ENCODE results near the gene CALML5. TPM values are rescaled to one million over a fixed set of nuclear protein-coding genes. Genes with fewer than 3 reads are reported as not detected.
"Not testable (repeated sequence)": the region's sequence is repeated elsewhere in the genome, so short reads cannot be mapped to it uniquely, and the experiment has no call there.

CALML5 gene
- total RNA-seq, 1 donor from 2014 or later: not detected

GRCh38 chr10:5476918-5477525 is 22.3 kb downstream of the CALML5 start:
- TF ChIP-seq, protein P1, sequence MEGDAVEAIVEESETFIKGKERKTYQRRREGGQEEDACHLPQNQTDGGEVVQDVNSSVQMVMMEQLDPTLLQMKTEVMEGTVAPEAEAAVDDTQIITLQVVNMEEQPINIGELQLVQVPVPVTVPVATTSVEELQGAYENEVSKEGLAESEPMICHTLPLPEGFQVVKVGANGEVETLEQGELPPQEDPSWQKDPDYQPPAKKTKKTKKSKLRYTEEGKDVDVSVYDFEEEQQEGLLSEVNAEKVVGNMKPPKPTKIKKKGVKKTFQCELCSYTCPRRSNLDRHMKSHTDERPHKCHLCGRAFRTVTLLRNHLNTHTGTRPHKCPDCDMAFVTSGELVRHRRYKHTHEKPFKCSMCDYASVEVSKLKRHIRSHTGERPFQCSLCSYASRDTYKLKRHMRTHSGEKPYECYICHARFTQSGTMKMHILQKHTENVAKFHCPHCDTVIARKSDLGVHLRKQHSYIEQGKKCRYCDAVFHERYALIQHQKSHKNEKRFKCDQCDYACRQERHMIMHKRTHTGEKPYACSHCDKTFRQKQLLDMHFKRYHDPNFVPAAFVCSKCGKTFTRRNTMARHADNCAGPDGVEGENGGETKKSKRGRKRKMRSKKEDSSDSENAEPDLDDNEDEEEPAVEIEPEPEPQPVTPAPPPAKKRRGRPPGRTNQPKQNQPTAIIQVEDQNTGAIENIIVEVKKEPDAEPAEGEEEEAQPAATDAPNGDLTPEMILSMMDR (IDR thresholded peaks at IDR 0.05; ENCODE audit: partially characterized antibody, unreplicated experiment): no peak
- Mint-ChIP-seq H3K9me3 (ENCODE audit: unreplicated experiment) (peaks cover 2% of the 10 kb centered on the region), H3K36me3 (ENCODE audit: unreplicated experiment) (peaks cover 4% of the 10 kb centered on the region), H3K4me3 (ENCODE audit: unreplicated experiment) (no peak overlapping the region), H3K27me3 (ENCODE audit: unreplicated experiment) (peaks cover 5% of the 10 kb centered on the region), H3K4me1 (ENCODE audit: low read depth, unreplicated experiment) (no peaks in the 10 kb centered on the region), H3K27ac (ENCODE audit: unreplicated experiment) (no peak overlapping the region)
- no peak for DNase-seq

DNA sequence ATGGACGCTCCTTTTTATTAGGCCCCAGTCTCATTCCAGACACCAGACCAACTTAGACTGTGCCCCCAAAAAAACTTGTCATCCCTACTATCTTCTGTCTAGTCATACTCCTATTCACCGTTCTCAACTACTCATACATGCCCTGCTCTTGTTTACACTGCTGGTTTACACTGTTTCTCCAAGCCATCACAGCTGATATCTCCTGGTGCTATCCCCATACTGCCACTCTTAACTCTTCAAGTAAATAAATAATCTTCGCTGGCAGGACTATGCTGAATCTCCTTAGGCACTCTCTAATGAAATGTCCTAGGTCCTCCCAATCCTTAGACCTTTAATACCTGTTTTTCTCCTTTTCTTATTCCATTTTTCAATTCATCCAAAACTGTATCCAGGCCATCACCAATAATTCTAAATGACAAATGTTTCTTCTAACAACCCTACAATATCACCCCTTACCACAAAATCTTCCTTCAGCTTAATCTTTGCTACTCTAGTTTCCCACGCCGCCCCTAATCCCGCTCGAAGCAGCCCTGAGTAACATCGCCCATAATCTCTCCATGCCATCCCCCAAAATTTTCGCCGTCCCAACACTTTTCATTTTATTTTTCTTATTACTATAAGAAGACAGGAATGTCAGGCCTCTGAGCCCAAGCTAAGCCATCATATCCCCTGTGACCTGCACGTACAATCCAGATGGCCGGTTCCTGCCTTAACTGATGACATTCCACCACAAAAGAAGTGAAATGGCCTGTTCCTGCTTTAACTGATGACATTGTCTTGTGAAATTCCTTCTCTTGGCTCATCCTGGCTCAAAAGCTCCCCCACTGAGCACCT is 23.2 kb downstream of the CALML5 start:
- H3K4me1 Mint-ChIP-seq (ENCODE audit: low read depth, unreplicated experiment); H3K27me3 Mint-ChIP-seq (ENCODE audit: unreplicated experiment); H3K27ac Mint-ChIP-seq (ENCODE audit: unreplicated experiment); DNase-seq; H3K4me3 Mint-ChIP-seq (ENCODE audit: unreplicated experiment); H3K9me3 Mint-ChIP-seq (ENCODE audit: unreplicated experiment); H3K36me3 Mint-ChIP-seq (ENCODE audit: unreplicated experiment): not testable (repeated sequence)

DNA sequence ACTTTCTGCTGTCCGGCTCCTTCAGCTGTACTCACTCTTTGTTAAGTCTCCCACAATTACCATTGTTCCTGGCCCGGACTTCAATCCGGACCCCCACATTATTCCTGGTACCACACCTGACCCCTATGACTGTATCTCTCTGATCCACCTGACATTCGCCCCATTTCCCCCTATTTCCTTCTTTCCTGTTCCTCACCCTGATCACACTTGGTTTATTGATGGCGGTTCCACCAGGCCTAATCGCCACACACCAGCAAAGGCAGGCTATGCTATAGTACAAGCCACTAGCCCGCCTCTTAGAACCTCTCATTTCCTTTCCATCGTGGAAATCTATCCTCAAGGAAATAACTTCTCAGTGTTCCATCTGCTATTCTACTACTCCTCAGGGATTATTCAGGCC is 24.3 kb downstream of the CALML5 start:
- not testable (repeated sequence) for H3K27me3 Mint-ChIP-seq (ENCODE audit: unreplicated experiment); DNase-seq; H3K4me1 Mint-ChIP-seq (ENCODE audit: low read depth, unreplicated experiment); H3K9me3 Mint-ChIP-seq (ENCODE audit: unreplicated experiment); H3K27ac Mint-ChIP-seq (ENCODE audit: unreplicated experiment); H3K4me3 Mint-ChIP-seq (ENCODE audit: unreplicated experiment)
- H3K36me3 Mint-ChIP-seq (ENCODE audit: unreplicated experiment): peaks cover 13% of the 10 kb centered on the region

DNA sequence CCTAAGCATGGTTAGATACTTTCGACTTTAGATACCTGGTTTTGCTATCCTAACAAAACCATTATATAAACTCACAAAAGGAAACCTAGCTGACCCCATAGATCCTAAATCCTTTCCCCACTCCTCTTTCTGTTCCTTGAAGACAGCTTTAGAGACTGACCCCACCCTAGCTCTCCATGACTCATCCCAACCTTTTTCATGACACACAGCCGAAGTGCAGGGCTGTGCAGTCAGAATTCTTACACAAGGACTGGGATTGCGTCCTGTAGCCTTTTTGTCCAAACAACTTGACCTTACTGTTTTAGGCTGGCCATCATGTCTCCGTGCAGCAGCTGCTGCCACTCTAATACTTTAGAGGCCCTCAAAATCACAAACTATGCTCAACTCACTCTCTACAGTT is 24.7 kb downstream of the CALML5 start:
- H3K4me3 Mint-ChIP-seq (ENCODE audit: unreplicated experiment); DNase-seq; H3K27ac Mint-ChIP-seq (ENCODE audit: unreplicated experiment); H3K4me1 Mint-ChIP-seq (ENCODE audit: low read depth, unreplicated experiment); H3K9me3 Mint-ChIP-seq (ENCODE audit: unreplicated experiment); H3K27me3 Mint-ChIP-seq (ENCODE audit: unreplicated experiment): not testable (repeated sequence)
- peaks cover 13% of the 10 kb centered on the region for H3K36me3 Mint-ChIP-seq (ENCODE audit: unreplicated experiment)

GRCh38 chr10:5470062-5470751 is 29.2 kb downstream of the CALML5 start:
- H3K27ac Mint-ChIP-seq (ENCODE audit: unreplicated experiment): no peak overlapping the region
- H3K4me3 Mint-ChIP-seq (ENCODE audit: unreplicated experiment): no peak overlapping the region
- no peaks in the 10 kb centered on the region for H3K27me3 Mint-ChIP-seq (ENCODE audit: unreplicated experiment)
- peaks cover 25% of the 10 kb centered on the region for H3K4me1 Mint-ChIP-seq (ENCODE audit: low read depth, unreplicated experiment)
- no peak for DNase-seq
- peaks cover 13% of the 10 kb centered on the region for H3K36me3 Mint-ChIP-seq (ENCODE audit: unreplicated experiment)
- peaks cover 7% of the 10 kb centered on the region for H3K9me3 Mint-ChIP-seq (ENCODE audit: unreplicated experiment)
- TF ChIP-seq, protein P1 (IDR thresholded peaks at IDR 0.05; ENCODE audit: partially characterized antibody, unreplicated experiment): no peak

DNA sequence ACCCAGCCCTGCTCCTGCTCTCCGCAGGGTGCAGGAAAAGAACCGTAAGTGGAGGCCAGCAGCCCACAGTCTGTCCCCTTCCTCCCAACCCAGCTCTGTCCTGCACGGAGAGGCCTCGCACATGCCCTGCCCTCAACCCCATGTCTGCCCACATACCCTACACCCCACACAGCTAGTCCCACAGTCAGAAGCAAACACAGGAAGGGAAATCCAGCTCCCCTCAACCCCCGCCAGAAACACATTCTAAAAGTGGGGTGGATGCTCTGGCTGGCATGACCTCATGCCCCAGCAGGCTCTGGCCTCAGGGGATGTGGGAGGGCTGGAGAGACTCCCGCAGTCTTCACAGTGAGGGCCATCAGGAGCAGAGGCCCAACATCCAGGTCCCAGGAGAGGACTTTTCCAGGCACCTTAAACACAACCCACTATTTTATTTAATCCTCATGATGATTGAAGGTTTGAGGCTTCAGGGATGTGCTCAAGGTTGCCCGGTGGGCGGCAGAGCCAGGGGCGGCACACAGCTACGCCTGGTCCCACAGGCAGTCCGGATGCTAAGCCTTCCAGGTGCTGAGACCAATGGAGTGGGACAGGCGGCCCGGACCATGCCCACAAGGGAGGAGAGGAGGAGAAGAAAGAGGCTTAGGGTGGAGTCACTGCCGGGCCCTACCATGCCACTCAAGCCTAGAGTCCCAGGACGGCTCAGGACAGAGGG is 29.9 kb downstream of the CALML5 start:
- H3K4me3 Mint-ChIP-seq (ENCODE audit: unreplicated experiment): no peak overlapping the region
- H3K27ac Mint-ChIP-seq (ENCODE audit: unreplicated experiment): no peak overlapping the region
- H3K4me1 Mint-ChIP-seq (ENCODE audit: low read depth, unreplicated experiment): peaks cover 25% of the 10 kb centered on the region
- H3K36me3 Mint-ChIP-seq (ENCODE audit: unreplicated experiment): peaks cover 13% of the 10 kb centered on the region
- DNase-seq: no peak
- TF ChIP-seq, protein P1 (IDR thresholded peaks at IDR 0.05; ENCODE audit: partially characterized antibody, unreplicated experiment): no peak
- H3K9me3 Mint-ChIP-seq (ENCODE audit: unreplicated experiment): peaks cover 9% of the 10 kb centered on the region
- H3K27me3 Mint-ChIP-seq (ENCODE audit: unreplicated experiment): no peaks in the 10 kb centered on the region

Measured in glutamatergic neuron (in vitro differentiated cells).